NOMO-1 treated with DMSO at 0.1 percent for 48 hours (cell line): ENCODE results near the gene HCN1.

Source experiments
- DNase-seq: peaks from one replicate; lab custom pipeline; 2025; ENCODE audit not compliant: unreplicated experiment; lab: John Stamatoyannopoulos, UW

HCN1 gene

GRCh38 chr5:45696206-45696836 lies at the start of gene HCN1:
TSS of gene HCN1 (minus strand) at chr5:45696380.
- no peak for DNase-seq

DNA sequence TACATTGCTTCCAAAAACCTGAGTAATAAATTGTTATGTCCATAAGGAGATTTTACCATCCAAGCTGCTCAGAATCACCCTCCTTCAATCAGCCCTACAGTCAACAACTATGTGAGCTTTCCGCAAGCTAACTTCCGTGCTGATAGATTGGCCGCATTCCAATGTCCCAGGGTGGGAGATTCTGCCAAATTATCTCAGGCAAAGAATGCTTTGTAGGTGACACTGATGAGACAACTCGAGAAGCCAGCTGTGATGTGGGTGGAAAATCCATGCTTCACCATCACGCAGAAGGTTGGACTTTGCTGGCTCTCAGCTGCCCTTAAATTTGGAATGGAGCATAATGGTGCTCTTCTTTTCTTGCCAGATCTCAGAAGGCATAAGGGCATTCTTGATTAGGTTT lies 44.9 kb upstream of the HCN1 start:
- no peak for DNase-seq

DNA sequence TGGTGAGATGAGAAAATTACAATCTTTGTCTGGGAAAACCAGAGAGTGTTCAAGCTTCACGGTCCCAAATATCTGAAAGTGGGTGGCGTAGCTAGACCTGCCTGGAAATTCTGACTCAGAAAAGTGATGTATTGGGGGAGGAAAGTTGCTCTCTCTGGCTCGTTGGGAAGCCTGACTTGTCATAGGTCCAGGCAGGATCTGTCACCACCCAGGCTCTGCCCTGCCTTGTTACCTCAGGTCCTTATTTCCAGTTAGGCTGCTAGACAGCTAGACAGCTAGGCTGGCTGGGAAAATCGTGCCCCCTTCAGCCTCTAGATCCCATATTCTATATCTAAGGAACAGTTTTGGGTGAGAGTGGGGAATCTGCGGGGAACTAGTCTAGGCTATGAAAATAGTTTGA lies 41.0 kb upstream of the HCN1 start:
- no peak for DNase-seq

DNA sequence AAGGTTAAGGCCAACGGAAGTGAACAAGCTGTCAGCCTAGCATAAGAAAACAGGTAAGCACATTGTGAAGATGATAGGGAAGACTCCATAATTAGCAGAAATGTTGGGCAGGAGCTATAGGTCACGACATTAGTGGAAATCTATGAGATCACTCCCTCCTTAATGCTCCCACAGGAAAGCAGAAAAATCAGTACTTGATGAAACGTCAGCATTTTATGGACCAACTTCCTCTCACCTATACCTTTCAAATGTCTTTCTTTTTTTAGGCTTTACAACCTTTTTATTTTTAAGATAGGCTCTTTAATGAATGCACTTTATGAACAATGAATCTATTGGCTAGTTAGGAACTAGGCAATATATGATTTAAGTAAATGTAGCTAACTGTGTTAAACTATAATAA lies 29.4 kb upstream of the HCN1 start:
- no peak for DNase-seq

DNA sequence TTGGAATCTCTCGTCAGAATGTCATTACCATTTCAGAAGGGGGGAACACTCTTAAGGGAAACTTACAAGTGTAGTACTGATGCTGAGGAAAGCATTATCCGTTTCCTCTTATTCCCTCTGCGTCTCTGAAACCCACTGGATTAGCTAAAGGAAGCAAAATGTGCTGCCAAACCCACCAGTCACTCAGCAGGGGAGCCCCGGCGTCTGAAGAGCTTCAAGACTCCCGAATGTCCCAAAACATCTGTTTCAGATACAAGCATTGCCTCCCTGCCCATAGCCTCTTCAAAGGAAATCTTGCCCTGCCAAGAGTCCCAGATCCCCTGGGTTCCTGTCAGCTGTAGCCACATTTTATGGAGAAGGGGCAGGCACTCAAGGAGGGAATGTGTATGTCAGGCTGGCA lies 1.0 kb upstream of the HCN1 start:
- no peak for DNase-seq

DNA sequence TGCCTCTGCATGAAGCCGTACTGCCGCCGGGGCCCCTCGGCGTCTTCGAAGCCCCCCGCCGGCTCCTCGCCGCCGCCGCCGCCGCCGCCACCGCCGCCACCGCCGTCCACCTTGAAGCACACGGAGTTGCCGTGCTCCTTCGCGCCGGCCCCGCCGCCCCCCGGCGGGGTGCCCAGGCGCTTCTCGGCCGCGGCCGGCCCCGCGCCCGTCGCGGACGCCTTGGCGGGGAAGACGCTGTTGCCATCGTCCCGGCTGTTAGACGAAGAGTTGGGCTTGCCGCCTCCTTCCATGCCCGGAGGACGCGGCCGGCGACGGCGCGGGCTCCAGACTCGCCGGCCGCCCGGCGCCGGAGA lies 400 bp downstream of the HCN1 start:
- DNase-seq: no peak

GRCh38 chr5:45694971-45695803 lies 993 bp downstream of the HCN1 start:
- DNase-seq: no peak

GRCh38 chr5:45694255-45694814 lies 1.8 kb downstream of the HCN1 start:
- DNase-seq: no peak

DNA sequence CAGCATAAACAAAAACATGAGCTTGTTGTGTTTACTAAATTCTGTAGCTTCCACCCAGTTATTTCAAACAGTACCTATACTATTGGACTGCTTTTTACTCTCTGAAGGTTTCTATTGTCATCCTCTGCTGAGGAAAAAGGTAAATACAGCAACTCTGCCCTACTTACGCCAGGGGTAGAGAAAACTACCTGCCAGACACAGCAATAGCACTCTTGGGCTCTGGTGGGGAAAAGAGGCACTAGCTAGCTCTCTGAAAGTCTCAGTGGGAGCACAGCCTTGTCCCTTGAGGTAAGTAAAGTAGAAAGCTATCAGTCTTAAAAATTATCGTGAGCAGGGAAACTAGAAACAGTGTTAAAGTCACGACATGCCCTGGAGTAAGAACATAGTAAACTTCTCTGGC lies 3.7 kb downstream of the HCN1 start:
- no peak for DNase-seq

- DNase-seq: no peak
Measured at GRCh38 chr5:45691656-45692055, 4.5 kb downstream of the HCN1 start.

- no peak for DNase-seq
Measured at GRCh38 chr5:45687701-45688100, 8.5 kb downstream of the HCN1 start.

GRCh38 chr5:45686620-45687019 lies 9.6 kb downstream of the HCN1 start:
- no peak for DNase-seq

- no peak for DNase-seq
Measured at GRCh38 chr5:45684118-45684517, 12.1 kb downstream of the HCN1 start.

DNA sequence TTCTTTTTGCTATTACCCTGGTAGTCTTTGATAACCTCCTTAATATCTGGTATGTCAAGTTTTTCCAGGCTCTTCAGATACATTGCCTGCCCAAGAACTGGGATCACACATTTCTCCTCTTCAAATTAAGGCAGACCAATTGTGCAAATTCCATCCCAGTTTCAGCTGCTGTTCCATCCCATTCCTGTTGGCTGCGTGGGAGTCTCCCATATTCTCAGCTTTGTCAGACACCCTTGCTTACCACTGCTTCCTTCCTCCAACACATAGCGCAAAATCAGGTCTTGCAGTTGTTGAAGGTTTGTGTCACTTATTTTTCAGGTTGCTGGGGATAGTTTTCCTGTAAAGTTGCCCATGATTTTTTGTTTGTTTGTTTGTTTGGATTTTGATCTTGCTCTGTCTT lies 15.2 kb downstream of the HCN1 start:
- DNase-seq: no peak

DNA sequence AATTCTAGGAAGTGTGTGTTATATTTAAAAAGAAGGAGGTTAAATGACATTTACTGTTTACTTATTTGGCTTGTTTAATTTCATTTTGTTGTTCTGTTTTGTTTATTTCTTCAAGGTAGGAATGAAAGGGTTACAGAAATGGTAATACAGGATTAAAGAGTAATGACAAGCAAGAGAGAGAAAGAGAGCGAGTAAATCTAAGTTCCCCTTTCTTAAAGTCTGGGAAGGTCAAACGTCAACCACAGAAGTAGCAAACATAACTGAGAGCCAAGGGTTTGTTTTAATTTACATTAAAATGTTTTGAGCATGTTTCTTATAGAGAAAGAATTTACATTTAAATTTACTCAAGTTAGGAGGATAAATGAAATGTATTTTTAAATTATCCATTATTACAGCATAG lies 18.7 kb downstream of the HCN1 start:
- DNase-seq: no peak

DNA sequence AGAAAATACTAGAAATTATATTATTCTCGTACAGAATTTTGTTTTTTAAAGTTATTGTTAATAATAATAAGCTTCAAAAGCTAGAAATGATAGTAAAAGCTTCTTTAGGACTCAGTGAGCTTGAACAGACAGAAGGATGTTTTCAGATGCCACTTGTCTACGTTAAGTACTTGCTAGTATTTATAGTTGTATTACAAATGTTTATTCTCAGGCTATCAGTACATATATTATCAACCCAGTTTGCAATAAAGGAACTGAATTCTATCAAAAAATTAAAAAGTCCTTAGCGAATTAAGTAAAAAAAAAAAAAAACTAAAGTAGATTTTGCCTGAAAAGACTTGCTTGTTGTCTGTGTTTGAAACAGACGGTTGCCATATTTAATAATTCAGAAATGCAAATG lies 23.9 kb downstream of the HCN1 start:
- DNase-seq: no peak

GRCh38 chr5:45648744-45649143 lies 47.4 kb downstream of the HCN1 start:
- DNase-seq: no peak

DNA sequence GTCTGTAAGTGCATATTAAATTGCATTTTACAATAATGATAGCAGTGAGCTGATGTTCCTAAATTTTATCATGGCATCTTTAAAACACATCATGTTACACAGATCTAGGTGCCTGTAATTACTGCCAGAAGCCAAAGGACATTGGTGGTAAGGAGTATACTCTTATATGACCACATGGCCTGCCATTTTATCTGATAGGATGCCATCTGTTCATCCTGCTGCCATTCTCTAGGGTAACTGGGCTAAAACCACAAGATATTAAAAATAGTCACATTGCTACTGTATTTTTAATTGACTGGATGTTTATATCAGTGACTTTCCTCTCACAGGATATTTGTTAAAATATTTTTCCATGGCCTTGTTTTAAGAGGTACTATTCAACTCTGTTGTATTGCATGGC lies 53.1 kb downstream of the HCN1 start:
- no peak for DNase-seq

- DNase-seq: no peak
Measured at GRCh38 chr5:45642370-45642769, 53.8 kb downstream of the HCN1 start.

- DNase-seq: no peak
Measured at GRCh38 chr5:45639040-45639439, 57.1 kb downstream of the HCN1 start.

DNA sequence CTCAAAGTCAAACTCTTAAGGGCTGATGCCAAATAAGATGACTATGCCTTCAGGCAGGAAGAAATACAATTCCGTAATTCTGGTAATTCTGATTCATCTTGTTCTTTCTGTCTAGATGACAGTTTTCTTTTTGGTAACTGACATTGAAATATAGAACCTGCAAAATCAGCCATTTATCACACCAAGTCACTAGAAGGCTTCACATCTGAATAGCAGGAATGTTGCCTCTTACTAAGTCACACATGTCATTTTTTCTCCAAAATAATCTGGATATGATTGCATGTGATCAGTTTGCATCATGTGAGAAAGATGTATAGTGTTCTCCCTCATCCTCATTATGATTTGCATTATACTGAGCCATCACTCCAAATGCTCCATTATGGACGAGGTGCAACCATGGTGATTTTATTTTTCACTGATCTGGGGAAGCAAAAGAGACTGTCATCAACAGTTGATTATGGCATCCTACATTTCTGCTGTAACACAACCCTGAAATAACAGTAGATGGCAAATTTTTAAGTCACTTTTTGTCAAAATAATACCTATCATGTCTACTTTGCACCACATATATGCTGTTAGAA lies 69.0 kb downstream of the HCN1 start:
- no peak for DNase-seq

DNA sequence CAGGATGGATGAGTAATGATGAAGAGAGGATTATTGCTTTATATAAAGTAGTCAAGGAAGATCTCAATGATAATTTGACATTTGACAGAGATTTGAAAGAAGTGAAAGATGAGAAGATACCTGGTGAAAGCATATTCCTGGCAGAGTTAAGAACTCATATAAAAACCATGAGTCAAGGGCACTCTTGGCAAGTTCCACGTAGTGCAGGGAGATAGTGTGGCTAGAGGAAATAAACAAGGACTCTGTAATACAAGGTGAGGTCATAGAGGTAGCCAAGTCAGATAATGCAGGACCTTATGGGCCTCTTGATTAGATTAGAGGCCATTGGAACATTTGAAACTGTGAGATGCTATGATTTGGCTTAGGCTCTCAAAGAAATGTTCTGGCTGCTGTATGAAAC lies 72.3 kb downstream of the HCN1 start:
- no peak for DNase-seq
